WERI-Rb-1 (cell line): Measurements from ENCODE around the gene CHI3L1.
A peak's percentile ranks its signal among the peaks of the same experiment; 100 is the strongest.

Source experiments
- DNase-seq: peaks from one replicate; pipeline ENCODE4 v3.0.0-alpha.2; 2020
- H3K27ac ChIP-seq: fragments of 250-450 bp; sonication (Bioruptor Pico); 2 replicates; pipeline ENCODE4 v1.5.1; 2020; ENCODE audit warnings: mild to moderate bottlenecking, moderate library complexity
- H3K27me3 ChIP-seq: fragments of 250-450 bp; sonication (Bioruptor Pico); 2 replicates; pipeline ENCODE4 v1.5.1; 2021; ENCODE audit warnings: mild to moderate bottlenecking, low read depth, moderate library complexity; ENCODE audit not compliant: insufficient read depth, severe bottlenecking
- H3K36me3 ChIP-seq: fragments of 250-450 bp; sonication (Bioruptor Pico); 2 replicates; pipeline ENCODE4 v1.5.1; 2020; ENCODE audit warnings: mild to moderate bottlenecking, moderate library complexity
- H3K4me3 ChIP-seq: 2 replicates; pipeline ENCODE4 v1.5.1; 2011; ENCODE audit warnings: low read depth, mild to moderate bottlenecking, control low read depth, low read length
- H3K9me3 ChIP-seq: fragments of 250-450 bp; sonication (Bioruptor Pico); 2 replicates; pipeline ENCODE4 v1.5.1; 2021; ENCODE audit warnings: mild to moderate bottlenecking, moderate library complexity; ENCODE audit not compliant: severe bottlenecking
- TF ChIP-seq, protein P1 (sequence below): IDR thresholded peaks from 2 replicates; pipeline ENCODE4 v1.5.1; 2011; ENCODE audit warnings: low read depth, mild to moderate bottlenecking, control low read depth, inconsistent platforms, low read length

CHI3L1 gene

DNA sequence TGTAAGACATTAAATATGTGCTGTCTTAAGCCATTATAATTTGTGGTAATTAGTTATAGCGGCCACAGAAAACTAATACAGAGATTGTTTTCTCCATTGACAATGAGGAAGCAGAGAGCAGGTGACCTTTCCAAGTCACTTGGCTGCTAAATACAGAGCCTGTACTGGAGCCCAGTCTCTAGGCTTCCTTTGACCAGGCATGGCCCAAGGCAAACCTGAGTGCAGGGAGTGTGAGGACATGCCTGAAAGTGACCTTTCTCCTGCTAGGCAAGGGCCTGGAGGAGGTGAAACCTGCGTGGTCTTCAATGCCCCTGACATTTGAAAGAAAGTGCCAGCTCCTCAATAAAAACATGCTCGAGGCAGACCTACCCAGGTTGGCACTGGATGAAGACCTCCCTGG lies 12.5 kb upstream of the CHI3L1 start:
- Histone ChIP-seq H3K36me3 (no peaks in the 10 kb centered on the region), H3K9me3 (peaks cover 7% of the 10 kb centered on the region), H3K4me3 (no peak overlapping the region), H3K27me3 (no peaks in the 10 kb centered on the region), H3K27ac (no peak overlapping the region)
- TF ChIP-seq, protein P1, sequence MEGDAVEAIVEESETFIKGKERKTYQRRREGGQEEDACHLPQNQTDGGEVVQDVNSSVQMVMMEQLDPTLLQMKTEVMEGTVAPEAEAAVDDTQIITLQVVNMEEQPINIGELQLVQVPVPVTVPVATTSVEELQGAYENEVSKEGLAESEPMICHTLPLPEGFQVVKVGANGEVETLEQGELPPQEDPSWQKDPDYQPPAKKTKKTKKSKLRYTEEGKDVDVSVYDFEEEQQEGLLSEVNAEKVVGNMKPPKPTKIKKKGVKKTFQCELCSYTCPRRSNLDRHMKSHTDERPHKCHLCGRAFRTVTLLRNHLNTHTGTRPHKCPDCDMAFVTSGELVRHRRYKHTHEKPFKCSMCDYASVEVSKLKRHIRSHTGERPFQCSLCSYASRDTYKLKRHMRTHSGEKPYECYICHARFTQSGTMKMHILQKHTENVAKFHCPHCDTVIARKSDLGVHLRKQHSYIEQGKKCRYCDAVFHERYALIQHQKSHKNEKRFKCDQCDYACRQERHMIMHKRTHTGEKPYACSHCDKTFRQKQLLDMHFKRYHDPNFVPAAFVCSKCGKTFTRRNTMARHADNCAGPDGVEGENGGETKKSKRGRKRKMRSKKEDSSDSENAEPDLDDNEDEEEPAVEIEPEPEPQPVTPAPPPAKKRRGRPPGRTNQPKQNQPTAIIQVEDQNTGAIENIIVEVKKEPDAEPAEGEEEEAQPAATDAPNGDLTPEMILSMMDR, result no peak
- DNase-seq, result no peak

DNA sequence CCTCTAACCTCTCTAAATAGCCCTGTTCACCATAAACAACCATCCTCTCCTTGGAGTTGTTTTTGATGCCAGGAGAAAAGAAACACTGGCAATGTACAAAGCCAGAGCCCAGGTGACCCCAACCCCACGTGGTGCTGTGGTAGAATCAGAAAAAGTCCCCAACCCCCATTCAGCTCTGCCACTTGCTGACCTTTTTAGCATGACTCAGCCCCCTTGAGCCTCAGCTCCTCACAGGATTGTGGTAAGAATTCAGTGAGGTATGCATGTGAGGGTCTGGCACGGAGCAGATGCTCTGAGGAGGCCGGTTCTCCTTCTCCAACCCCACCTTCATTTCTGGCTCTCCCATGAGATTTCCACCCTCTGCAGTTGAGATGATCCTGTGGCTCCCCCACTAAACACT lies 11.1 kb upstream of the CHI3L1 start:
- H3K9me3 ChIP-seq, result peaks cover 7% of the 10 kb centered on the region
- H3K27ac ChIP-seq, result no peak overlapping the region
- H3K4me3 ChIP-seq, result no peak overlapping the region
- no peaks in the 10 kb centered on the region for H3K36me3 ChIP-seq
- TF ChIP-seq, protein P1, result no peak
- no peak for DNase-seq
- no peaks in the 10 kb centered on the region for H3K27me3 ChIP-seq

DNA sequence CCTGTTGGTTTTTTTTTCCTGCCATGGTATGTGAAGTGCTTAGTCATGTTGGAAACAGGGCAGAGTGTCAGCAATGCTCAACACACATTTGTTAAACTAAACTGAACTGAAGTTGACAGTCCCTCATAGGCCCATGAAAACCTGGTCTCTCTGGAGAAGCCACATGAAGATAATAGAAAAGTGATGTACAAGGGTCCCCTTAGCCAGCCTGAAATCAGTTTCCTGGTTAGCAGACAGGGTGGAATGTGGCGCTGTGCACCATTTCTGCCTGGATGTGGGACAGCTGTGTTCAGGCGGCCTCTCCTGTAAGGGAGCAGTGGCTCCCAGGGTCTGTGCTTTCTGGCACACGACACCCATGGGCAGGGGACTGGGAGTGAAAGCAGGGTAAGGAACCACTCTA lies 9.9 kb upstream of the CHI3L1 start:
- DNase-seq, result no peak
- TF ChIP-seq, protein P1, result peak; percentile 54
- Histone ChIP-seq H3K27me3 (no peaks in the 10 kb centered on the region), H3K36me3 (no peaks in the 10 kb centered on the region), H3K27ac (no peak overlapping the region), H3K9me3 (peaks cover 7% of the 10 kb centered on the region), H3K4me3 (no peak overlapping the region)

DNA sequence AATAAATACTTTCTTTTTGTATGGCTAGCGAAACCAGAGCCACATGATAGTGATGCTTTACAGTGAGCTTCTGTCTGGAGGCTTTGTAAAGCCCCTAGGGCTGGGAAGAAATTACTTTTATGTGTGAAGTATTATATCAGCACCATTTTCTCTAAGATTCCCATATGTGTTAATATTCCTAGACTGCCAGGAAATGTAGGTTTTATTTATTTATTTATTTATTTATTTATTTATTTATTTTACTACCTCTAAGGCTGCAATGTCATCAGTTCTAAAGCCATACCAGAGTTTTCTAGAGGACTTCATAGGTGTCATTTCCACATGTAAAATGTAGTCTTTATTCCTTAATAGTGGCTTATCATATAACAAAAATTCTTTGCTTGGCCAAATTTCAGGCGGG lies 4.4 kb upstream of the CHI3L1 start:
- no peak for DNase-seq
- H3K27ac ChIP-seq, result no peak overlapping the region
- no peak overlapping the region for H3K4me3 ChIP-seq
- no peaks in the 10 kb centered on the region for H3K27me3 ChIP-seq
- peaks cover 10% of the 10 kb centered on the region for H3K9me3 ChIP-seq
- H3K36me3 ChIP-seq, result no peaks in the 10 kb centered on the region
- TF ChIP-seq, protein P1, result no peak

DNA sequence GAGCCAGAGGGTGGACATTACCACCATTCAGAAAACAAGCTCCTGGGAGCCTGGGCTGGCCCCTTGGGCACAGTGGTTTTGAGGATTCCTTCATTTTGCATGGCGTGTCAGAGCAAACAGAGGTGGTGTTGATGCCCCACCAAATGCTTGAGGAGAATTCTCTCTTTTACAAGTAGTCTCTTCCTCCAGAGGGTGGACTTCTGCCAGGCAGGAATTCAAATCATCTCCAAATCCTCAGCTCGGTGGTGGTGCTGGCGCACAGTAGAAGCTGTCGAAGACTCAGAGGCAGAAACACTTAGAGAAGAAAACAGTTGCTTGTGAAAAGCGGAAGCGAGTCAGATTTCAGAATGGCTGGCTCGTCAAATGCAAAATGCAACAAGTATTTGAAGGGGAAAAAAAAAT lies 3.4 kb upstream of the CHI3L1 start:
- Histone ChIP-seq H3K27me3 (no peaks in the 10 kb centered on the region), H3K9me3 (peaks cover 10% of the 10 kb centered on the region), H3K4me3 (no peak overlapping the region), H3K36me3 (no peaks in the 10 kb centered on the region), H3K27ac (no peak overlapping the region)
- TF ChIP-seq, protein P1, result no peak
- DNase-seq, result peak; percentile 8

DNA sequence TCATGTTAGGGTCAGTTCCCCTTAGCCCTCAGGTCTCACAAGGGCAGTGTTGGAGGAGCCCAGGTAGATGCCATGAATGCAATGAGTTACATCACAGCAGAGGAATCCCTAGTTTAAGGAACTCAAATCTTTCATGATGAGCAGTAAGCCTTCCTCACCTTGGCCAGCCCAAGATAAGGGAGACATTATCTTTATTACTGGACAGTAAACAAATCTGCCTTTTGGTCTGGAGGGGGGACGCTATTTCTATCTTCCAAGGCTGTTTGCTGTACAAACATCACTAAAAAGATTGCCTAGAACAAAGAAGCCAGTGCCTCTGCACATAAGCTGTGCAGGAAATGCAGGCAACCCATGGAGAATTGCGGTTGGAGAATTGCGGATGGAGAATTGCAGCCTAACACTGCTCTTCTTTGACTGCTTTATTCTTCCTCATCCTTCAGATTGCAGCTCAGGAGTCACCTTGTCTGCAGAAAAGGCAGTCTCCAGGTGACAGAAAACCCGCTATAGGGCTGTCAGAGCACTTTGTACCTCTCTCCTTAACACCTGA lies 2.3 kb upstream of the CHI3L1 start:
- no peak for DNase-seq
- H3K36me3 ChIP-seq, result no peaks in the 10 kb centered on the region
- no peak overlapping the region for H3K27ac ChIP-seq
- TF ChIP-seq, protein P1, result no peak
- H3K4me3 ChIP-seq, result no peak overlapping the region
- no peaks in the 10 kb centered on the region for H3K27me3 ChIP-seq
- peaks cover 10% of the 10 kb centered on the region for H3K9me3 ChIP-seq
